HepG2 (cell line): ENCODE measurements around the gene SEC14L1. TPM values are rescaled to one million over a fixed set of nuclear protein-coding genes. Genes with fewer than 3 reads are reported as not detected.

Source experiments
- BATF2 ChIP-seq: sonication (generic); formaldehyde crosslinking; IDR thresholded peaks from 2 replicates; pipeline ENCODE4 v1.8.0; 2022; ENCODE audit warnings: mild to moderate bottlenecking, missing genetic modification reagents, moderate library complexity
- CBX2 ChIP-seq, 2 experiments: fragments of 200-600 bp in 1 of 2; sonication (generic); formaldehyde crosslinking in 1 of 2; IDR thresholded peaks; 2 replicates each; pipeline versions ENCODE4 v1.7.0 to v1.8.1; 2018 to 2022; ENCODE audit warnings: low read depth in 2 of 2, low read length in 1 of 2, mild to moderate bottlenecking in 1 of 2, missing genetic modification reagents in 1 of 2
- CHD4 ChIP-seq: fragments of 200-600 bp; sonication (generic); IDR thresholded peaks from 2 replicates; pipeline ENCODE4 v1.7.0; 2017; ENCODE audit warnings: mild to moderate bottlenecking, low read length, borderline replicate concordance
- DNMT1 ChIP-seq: sonication (generic); formaldehyde crosslinking; IDR thresholded peaks from 2 replicates; pipeline ENCODE4 v1.5.1; 2020; ENCODE audit warnings: mild to moderate bottlenecking, missing genetic modification reagents
- FOXJ3 ChIP-seq: sonication (generic); formaldehyde crosslinking; IDR thresholded peaks from 2 replicates; pipeline ENCODE4 v1.4.0; 2020; ENCODE audit warnings: missing genetic modification reagents, mild to moderate bottlenecking, borderline replicate concordance
- GPN1 ChIP-seq: sonication (generic); formaldehyde crosslinking; IDR thresholded peaks from 2 replicates; pipeline ENCODE4 v1.5.1; 2020; ENCODE audit warnings: missing genetic modification reagents, borderline replicate concordance
- GTF2F1 ChIP-seq: fragments of 150-350 bp; IDR thresholded peaks from 2 replicates; pipeline ENCODE4 v1.6.1; 2014; ENCODE audit warnings: low read length
- HMG20A ChIP-seq: IDR thresholded peaks from 2 replicates; pipeline ENCODE4 v1.6.1; 2016; ENCODE audit warnings: borderline replicate concordance
- MXD3 ChIP-seq: IDR thresholded peaks from 2 replicates; pipeline ENCODE4 v1.6.1; 2016; ENCODE audit warnings: mild to moderate bottlenecking, missing biosample characterization, missing genetic modification reagents
- NFAT5 ChIP-seq: sonication (generic); formaldehyde crosslinking; IDR thresholded peaks from 2 replicates; pipeline ENCODE4 v1.4.0; 2020; ENCODE audit warnings: missing genetic modification reagents
- PAXIP1 ChIP-seq: sonication (generic); formaldehyde crosslinking; conservative IDR thresholded peaks from 2 replicates; pipeline ENCODE4 v1.4.0; 2020; ENCODE audit warnings: mild to moderate bottlenecking, missing genetic modification reagents, moderate library complexity
- STAT5B ChIP-seq: sonication (generic); formaldehyde crosslinking; IDR thresholded peaks from 2 replicates; pipeline ENCODE4 v1.4.0; 2020; ENCODE audit warnings: missing genetic modification reagents
- ZBTB42 ChIP-seq: sonication (generic); formaldehyde crosslinking; IDR thresholded peaks from 2 replicates; pipeline ENCODE4 v1.5.0; 2020; ENCODE audit warnings: mild to moderate bottlenecking, missing genetic modification reagents
- ZFP36 ChIP-seq: fragments of 150-350 bp; IDR thresholded peaks from 2 replicates; pipeline ENCODE4 v1.6.1; 2018; ENCODE audit warnings: borderline replicate concordance, low read length, low read depth; ENCODE audit not compliant: partially characterized antibody
- ZFP37 ChIP-seq: sonication (generic); formaldehyde crosslinking; IDR thresholded peaks from 2 replicates; pipeline ENCODE4 v1.4.0; 2020; ENCODE audit warnings: missing genetic modification reagents, borderline replicate concordance
- ZNF737 ChIP-seq: sonication (generic); formaldehyde crosslinking; IDR thresholded peaks from 2 replicates; pipeline ENCODE4 v1.5.0; 2020; ENCODE audit warnings: missing genetic modification reagents, mild to moderate bottlenecking, borderline replicate concordance
- ZNF776 ChIP-seq: sonication (generic); formaldehyde crosslinking; IDR thresholded peaks from 2 replicates; pipeline ENCODE4 v1.4.0; 2020; ENCODE audit warnings: mild to moderate bottlenecking, missing genetic modification reagents
- ZNF891 ChIP-seq: sonication (generic); formaldehyde crosslinking; IDR thresholded peaks from 2 replicates; pipeline ENCODE4 v1.5.0; 2020; ENCODE audit warnings: mild to moderate bottlenecking, missing genetic modification reagents
- ZSCAN21 ChIP-seq: sonication (generic); formaldehyde crosslinking; IDR thresholded peaks from 2 replicates; pipeline ENCODE4 v1.8.0; 2022; ENCODE audit warnings: mild to moderate bottlenecking, missing genetic modification reagents, moderate library complexity, borderline replicate concordance
- polyA plus RNA-seq, 8 experiments: library from polyadenylated mRNA; depleted of rRNA in 3 of 8; stranded (reverse) in 7 of 8; unstranded in 1 of 8; fragments of >200 nt; fragmentation: Illumina TruSeq in 4 of 8; extraction: Trizol in 4 of 8; gene quantifications; 2 replicates each; pipeline versions ENCODE4 v1.2.1 to v1.2.3, GENCODE V29; 2011 to 2016; ENCODE audit warnings: low read depth in 4 of 8, missing spikeins in 1 of 8, mixed read lengths in 1 of 8; ENCODE audit not compliant: insufficient read depth in 1 of 8
- total RNA-seq, 5 experiments: library from RNA; depleted of rRNA; stranded (reverse); fragments of >200 nt; fragmentation: Illumina TruSeq; extraction: Trizol; gene quantifications; 2 replicates each; pipeline ENCODE4 v1.2.3, GENCODE V29; 2016; ENCODE audit warnings: low read depth in 1 of 5

Gene SEC14L1
- total and polyA plus RNA-seq, 2 of the 13 experiments (the other 11 are each of a cell fraction or from before 2014, with no cell fraction given) = 26.3 to 43.9 TPM

GRCh38 chr17:77140878-77141767 lies at the start of gene SEC14L1 (continued):
- no peak for TF ChIP-seq ZFP36
- TF ChIP-seq CBX2 (IDR thresholded peaks at IDR 0.05; ENCODE audit: low read depth, low read length) = no peak
- TF ChIP-seq CBX2 (CRISPR knock-in tag; IDR thresholded peaks at IDR 0.05; ENCODE audit: low read depth) = no peak
- no peak for TF ChIP-seq NFAT5
- TF ChIP-seq CHD4 = no peak
- no peak for TF ChIP-seq HMG20A (CRISPR knock-in tag)
- TF ChIP-seq ZNF776 (CRISPR knock-in tag) = no peak
- no peak for TF ChIP-seq ZFP37 (CRISPR knock-in tag)
- TF ChIP-seq STAT5B = no peak
- TF ChIP-seq ZSCAN21 (CRISPR knock-in tag) = no peak
- TF ChIP-seq ZBTB42 (CRISPR knock-in tag) = no peak
- TF ChIP-seq GTF2F1 = no peak
- no peak for TF ChIP-seq GPN1 (CRISPR knock-in tag)
- TF ChIP-seq BATF2 (CRISPR knock-in tag) = 0 out of 2 replicates have a peak, but pooled peaks have one; percentile 13
- no peak for TF ChIP-seq ZNF891 (CRISPR knock-in tag)
- no peak for TF ChIP-seq FOXJ3 (CRISPR knock-in tag)
- TF ChIP-seq ZNF737 (CRISPR knock-in tag) = no peak
- TF ChIP-seq PAXIP1 = no peak
- no peak for TF ChIP-seq DNMT1 (CRISPR knock-in tag)
- no peak; the same call in 1 of the 2 replicates for TF ChIP-seq MXD3 (CRISPR knock-in tag)
